ENCODE results near the gene UGT1A6.
"Not testable (repeated sequence)": the region's sequence is repeated elsewhere in the genome, so short reads cannot be mapped to it uniquely, and the experiment has no call there.

Gene UGT1A6

GRCh38 chr2:233728723-233729301 is 36.1 kb downstream of the UGT1A6 start, which contains the start of gene UGT1A3:
UGT1A3 (plus strand) TSS chr2:233729042; CDS start chr2:233729127, 85 bp downstream.
- no peak for DNase-seq (ENCODE audit: low spot score)

- DNase-seq (ENCODE audit: low spot score): not testable (repeated sequence)
Measured at GRCh38 chr2:233736868-233737653, 44.4 kb downstream of the UGT1A6 start.

GRCh38 chr2:233740870-233741269 is 48.2 kb downstream of the UGT1A6 start:
- no peak for DNase-seq (ENCODE audit: low spot score)

GRCh38 chr2:233743464-233744259 is 51.0 kb downstream of the UGT1A6 start:
- no peak for DNase-seq (ENCODE audit: low spot score)

- no peak for DNase-seq (ENCODE audit: low spot score)
Measured at GRCh38 chr2:233745073-233745755, 52.5 kb downstream of the UGT1A6 start.

GRCh38 chr2:233745838-233746237 is 53.1 kb downstream of the UGT1A6 start:
- DNase-seq (ENCODE audit: low spot score): not testable (repeated sequence)

- no peak for DNase-seq (ENCODE audit: low spot score)
Measured at GRCh38 chr2:233746475-233747282, 54.0 kb downstream of the UGT1A6 start.

GRCh38 chr2:233747283-233747544 is 54.5 kb downstream of the UGT1A6 start:
- no peak for DNase-seq (ENCODE audit: low spot score)

- not testable (repeated sequence) for DNase-seq (ENCODE audit: low spot score)
Measured at GRCh38 chr2:233750689-233751088, 58.0 kb downstream of the UGT1A6 start.

- DNase-seq (ENCODE audit: low spot score): not testable (repeated sequence)
Measured at GRCh38 chr2:233751212-233752009, 58.7 kb downstream of the UGT1A6 start.

GRCh38 chr2:233754872-233755611 is 62.4 kb downstream of the UGT1A6 start:
- DNase-seq (ENCODE audit: low spot score): no peak

- DNase-seq (ENCODE audit: low spot score): no peak
Measured at GRCh38 chr2:233756429-233757081, 63.9 kb downstream of the UGT1A6 start.

GRCh38 chr2:233758141-233758540 is 65.5 kb downstream of the UGT1A6 start:
- no peak for DNase-seq (ENCODE audit: low spot score)

GRCh38 chr2:233758849-233759248 is 66.2 kb downstream of the UGT1A6 start:
- DNase-seq (ENCODE audit: low spot score): no peak

GRCh38 chr2:233760043-233760442 is 67.4 kb downstream of the UGT1A6 start, which contains the start of gene UGT1A1:
UGT1A1 (plus strand) TSS chr2:233760270; CDS start chr2:233760288, 18 bp downstream.
- DNase-seq (ENCODE audit: low spot score): no peak

- DNase-seq (ENCODE audit: low spot score): no peak
Measured at GRCh38 chr2:233761040-233761769, 68.5 kb downstream of the UGT1A6 start.

- DNase-seq (ENCODE audit: low spot score): no peak
Measured at GRCh38 chr2:233764264-233764663, 71.6 kb downstream of the UGT1A6 start.

- no peak for DNase-seq (ENCODE audit: low spot score)
Measured at GRCh38 chr2:233764761-233765160, 72.1 kb downstream of the UGT1A6 start.

GRCh38 chr2:233766416-233766815 is 73.7 kb downstream of the UGT1A6 start:
- DNase-seq (ENCODE audit: low spot score): no peak
